Measurements from ENCODE around the gene FEM1A. TPM values are rescaled to one million over a fixed set of nuclear protein-coding genes. Genes with fewer than 3 reads are reported as not detected.

The FEM1A gene
- total and polyA plus RNA-seq, 2 of the 13 experiments (the other 11 are each of a cell fraction or from before 2014, with no cell fraction given): 3.2 to 10.8 TPM

GRCh38 chr19:4791183-4792018, at the start of gene FEM1A (continued):
- peak; percentile 58; the same call in 1 of the 2 replicates for TF ChIP-seq ZBTB40 (IDR thresholded peaks at IDR 0.05)
- no peak for TF ChIP-seq ZBTB40 (CRISPR knock-in tag; IDR thresholded peaks at IDR 0.05)
- no peak for TF ChIP-seq ZNF207 (IDR thresholded peaks at IDR 0.05; ENCODE audit: borderline replicate concordance)
- no peak; the same call in 1 of the 2 replicates for TF ChIP-seq TFAP4 (IDR thresholded peaks at IDR 0.05; ENCODE audit: borderline replicate concordance, low read depth)
- TF ChIP-seq XBP1 (CRISPR knock-in tag; IDR thresholded peaks at IDR 0.05): no peak
- peak in 1 of 2 experiments; percentile 32; a peak in 1 of 4 replicates for TF ChIP-seq EP300 (IDR thresholded peaks at IDR 0.05; ENCODE audit: low read depth in 2 of 2, low read length in 2 of 2)
- no peak for TF ChIP-seq EP300 (CRISPR knock-in tag; IDR thresholded peaks at IDR 0.05; ENCODE audit: borderline replicate concordance)
- peak; percentile 30; the same call in 1 of the 2 replicates for TF ChIP-seq NR2F6 (IDR thresholded peaks at IDR 0.05)
- TF ChIP-seq NR2F6 (CRISPR knock-in tag; IDR thresholded peaks at IDR 0.05): no peak
- peak; percentile 50; the same call in 1 of the 2 replicates for TF ChIP-seq TIGD3 (CRISPR knock-in tag; IDR thresholded peaks at IDR 0.05; ENCODE audit: borderline replicate concordance)
- TF ChIP-seq ZNF788 (CRISPR knock-in tag; IDR thresholded peaks at IDR 0.05; ENCODE audit: borderline replicate concordance): peak; percentile 29; the same call in 1 of the 2 replicates
- no peak for TF ChIP-seq TCF7L2 (IDR thresholded peaks at IDR 0.05; ENCODE audit: low read depth, low read length)
- TF ChIP-seq ZNF317 (CRISPR knock-in tag; IDR thresholded peaks at IDR 0.05): 0 out of 2 replicates have a peak, but pooled peaks have one; percentile 60
- no peak for TF ChIP-seq TERF1 (CRISPR knock-in tag; IDR thresholded peaks at IDR 0.05)
- TF ChIP-seq MXI1 (IDR thresholded peaks at IDR 0.05; ENCODE audit: borderline replicate concordance, low read depth, low read length): peak; percentile 90; the same call in 1 of the 3 replicates
- TF ChIP-seq ZFP36L1 (CRISPR knock-in tag; IDR thresholded peaks at IDR 0.05): 0 out of 2 replicates have a peak, but pooled peaks have one; percentile 38
- TF ChIP-seq KDM5A (IDR thresholded peaks at IDR 0.05; ENCODE audit: borderline replicate concordance, low read length): peak; percentile 96
